Epithelial cell of proximal tubule (primary cell): Measurements from ENCODE around the gene CXCL11. TPM values are rescaled to one million over a fixed set of nuclear protein-coding genes. Genes with fewer than 3 reads are reported as not detected.
A peak's percentile ranks its signal among the peaks of the same experiment; 100 is the strongest.
"Not testable (repeated sequence)": the region's sequence is repeated elsewhere in the genome, so short reads cannot be mapped to it uniquely, and the experiment has no call there.

ENCODE experiments used
- DNase-seq: peaks from one replicate; pipeline ENCODE4 v3.0.0-alpha.2; 2011; ENCODE audit warnings: low read depth
- H3K4me3 ChIP-seq: 2 replicates; pipeline ENCODE4 v1.5.1; 2011; ENCODE audit warnings: low read depth, mild to moderate bottlenecking, low read length
- CTCF ChIP-seq: conservative IDR thresholded peaks from 2 replicates; pipeline ENCODE4 v1.5.1; 2012; ENCODE audit warnings: low read depth, mild to moderate bottlenecking, low read length
- total RNA-seq: library from RNA; depleted of rRNA; stranded (reverse); fragments of >200 nt; gene quantifications from 2 replicates; pipeline ENCODE4 v1.2.3, GENCODE V29; 2015

CXCL11 gene
- total RNA-seq, 1 donor from 2014 or later: 0.06 TPM

- DNase-seq: no peak
- no peak overlapping the region for H3K4me3 ChIP-seq
- TF ChIP-seq CTCF: no peak
Observed at GRCh38 chr4:76001700-76002099, 34.2 kb downstream of the CXCL11 start.

GRCh38 chr4:76000279-76000678 lies 35.6 kb downstream of the CXCL11 start:
- H3K4me3 ChIP-seq: no peak overlapping the region
- TF ChIP-seq CTCF: no peak
- DNase-seq: no peak

GRCh38 chr4:75998525-75999147 lies 37.2 kb downstream of the CXCL11 start:
- DNase-seq, H3K4me3 ChIP-seq: not testable (repeated sequence)

GRCh38 chr4:75997946-75998345 lies 37.9 kb downstream of the CXCL11 start:
- no peak for TF ChIP-seq CTCF
- no peak for DNase-seq
- H3K4me3 ChIP-seq: no peak overlapping the region

- no peak for TF ChIP-seq CTCF
- H3K4me3 ChIP-seq: no peak overlapping the region
- DNase-seq: no peak
Observed at GRCh38 chr4:75997081-75997480, 38.8 kb downstream of the CXCL11 start.

GRCh38 chr4:75995727-75996126 lies 40.1 kb downstream of the CXCL11 start:
- TF ChIP-seq CTCF: peak; percentile 67
- no peak overlapping the region for H3K4me3 ChIP-seq
- no peak for DNase-seq

GRCh38 chr4:75992462-75992861 lies 43.4 kb downstream of the CXCL11 start:
- no peak for DNase-seq
- no peak overlapping the region for H3K4me3 ChIP-seq
- TF ChIP-seq CTCF: no peak
